SU-DHL-6 (cell line): Measurements from ENCODE around the gene NAA40.

ENCODE experiments used
- CTCF ChIP-seq: fragments of 200-600 bp; sonication (generic); IDR thresholded peaks from one replicate; pipeline ENCODE4 v1.5.1; 2017; ENCODE audit warnings: antibody characterized with exemption, mild to moderate bottlenecking, low read length, moderate library complexity; ENCODE audit not compliant: insufficient read depth, poor library complexity, severe bottlenecking
- EZH2phosphoT487 ChIP-seq: fragments of 200-600 bp; sonication (generic), shearing (Covaris generic); conservative IDR thresholded peaks from 2 replicates; pipeline ENCODE4 v1.6.1; 2018; ENCODE audit warnings: mild to moderate bottlenecking, antibody characterized with exemption, low read length, moderate library complexity, mixed read lengths

GRCh38 chr11:63920126-63920938, 18.5 kb upstream of the NAA40 start:
- no peak for TF ChIP-seq CTCF
- no peak for TF ChIP-seq EZH2phosphoT487
